Gastrocnemius medialis (tissue), 4 donors: ENCODE results near the gene TRIM63. TPM values are rescaled to one million over a fixed set of nuclear protein-coding genes. Genes with fewer than 3 reads are reported as not detected.

Experiments used
- ATAC-seq, 2 donors: fragments of 150-250 bp; one replicate each; pipeline ENCODE4 v1.9.1; 2016
- DNase-seq, 2 donors: peaks; one replicate each; pipeline ENCODE4 v3.0.0-alpha.2; 2019
- H3K27ac ChIP-seq, 4 donors: fragments of 200-600 bp; sonication (generic); 1 replicate in 1 of 4; 2 replicates in 3 of 4; pipeline ENCODE4 v1.5.1; 2016 to 2018; ENCODE audit warnings: mild to moderate bottlenecking in 2 of 4, moderate library complexity in 1 of 4
- H3K27me3 ChIP-seq, 3 donors: fragments of 200-600 bp; sonication (generic) in 2 of 3; 1 replicate in 1 of 3; 2 replicates in 2 of 3; pipeline versions ENCODE4 v1.5.1 to v1.6.0; 2016 to 2019; ENCODE audit warnings: mild to moderate bottlenecking in 1 of 3, moderate library complexity in 1 of 3
- H3K36me3 ChIP-seq, 2 donors: fragments of 200-600 bp; sonication (generic) in 1 of 2; one replicate each; pipeline ENCODE4 v1.5.1; 2017 to 2018
- H3K4me1 ChIP-seq, 2 donors: fragments of 200-600 bp; sonication (generic) in 1 of 2; one replicate each; pipeline ENCODE4 v1.5.1; 2016 to 2017; ENCODE audit warnings: mild to moderate bottlenecking in 2 of 2
- H3K4me3 ChIP-seq, 4 donors: fragments of 200-600 bp; sonication (generic) in 3 of 4; 1 replicate in 1 of 4; 2 replicates in 3 of 4; pipeline ENCODE4 v1.5.1; 2016 to 2019; ENCODE audit warnings: mild to moderate bottlenecking in 2 of 4
- H3K9me3 ChIP-seq, 3 donors: fragments of 200-600 bp; sonication (generic) in 2 of 3; 1 replicate in 1 of 3; 2 replicates in 2 of 3; pipeline ENCODE4 v1.5.1; 2016 to 2019
- POLR2A ChIP-seq, 2 donors: fragments of 450-650 bp; IDR thresholded peaks; one replicate each; pipeline ENCODE4 v1.6.1; 2017; ENCODE audit warnings: antibody characterized with exemption in 2 of 2, mild to moderate bottlenecking in 2 of 2, moderate library complexity in 2 of 2
- in situ Hi-C, 4 donors: fragments of 200-750 bp; cut with MboI; loops; one replicate each; pipeline versions ENCODE4 v1.15.0 to v1.8.0; 2017; ENCODE audit warnings: low sequenced_read_pairs in 4 of 4
- intact Hi-C: fragments of 100-400 bp; cut with DNase I; formaldehyde crosslinking; loops from one replicate; pipeline ENCODE4 v1.15.1; 2023; ENCODE audit warnings: low total_unique reads
- total RNA-seq, 4 donors: library from RNA; depleted of rRNA; stranded (reverse); fragments of >200 nt; gene quantifications; one replicate each; pipeline versions ENCODE4 v1.1.0 to v1.2.3, GENCODE V29; 2016
- TF ChIP-seq, protein P1 (sequence below), 5 experiments: fragments of 450-650 bp in 3 of 5; fragments of 200-600 bp in 2 of 5; sonication (generic) in 2 of 5; IDR thresholded peaks in 4 of 5; conservative IDR thresholded peaks in 1 of 5; 1 replicate in 4 of 5; 2 replicates in 1 of 5; pipeline ENCODE4 v1.5.1; 2016 to 2019; ENCODE audit warnings: antibody characterized with exemption in 5 of 5, mild to moderate bottlenecking in 3 of 5, moderate library complexity in 3 of 5

TRIM63 gene
- total RNA-seq, 4 donors from 2014 or later: 1,040 to 4,298 (median 2,203) TPM

DNA sequence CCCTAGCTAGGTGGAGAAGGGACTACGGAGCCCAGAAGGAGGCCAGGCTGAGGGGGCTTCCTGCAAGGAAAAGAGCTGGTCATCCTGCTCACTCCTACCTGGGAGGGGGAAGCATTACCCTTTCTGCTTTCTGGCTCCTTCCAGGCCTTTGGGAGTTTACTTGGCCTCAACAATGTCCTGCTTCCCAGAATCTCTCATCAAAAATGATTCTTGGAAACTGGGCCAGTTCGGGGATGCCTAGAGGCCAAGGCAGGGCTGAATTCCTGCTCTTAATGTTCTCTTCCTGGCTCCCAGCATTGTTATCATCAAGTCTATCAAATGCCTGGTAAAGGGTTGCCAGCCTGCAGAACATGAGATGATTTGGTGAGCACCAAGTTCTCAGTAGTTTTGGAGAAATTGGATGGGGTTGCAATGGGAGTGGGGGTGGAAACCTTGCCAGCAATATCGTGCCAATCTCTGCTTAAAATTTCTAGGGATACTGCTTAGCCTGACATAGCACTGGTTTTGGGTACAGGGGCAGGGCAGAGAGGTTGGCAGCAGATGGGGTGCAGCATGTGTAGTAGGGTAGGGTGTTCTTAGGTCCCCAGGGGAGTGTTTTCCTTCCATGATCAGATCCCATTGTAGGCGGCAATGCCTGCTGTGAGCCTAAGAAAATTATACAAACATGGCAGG, 61.9 kb downstream of the TRIM63 start:
- Histone ChIP-seq H3K9me3 (no peaks in the 10 kb centered on the region), H3K4me1 (no peaks in the 10 kb centered on the region), H3K4me3 (no peak overlapping the region), H3K36me3 (no peaks in the 10 kb centered on the region), H3K27me3 (no peaks in the 10 kb centered on the region), H3K27ac (no peak overlapping the region)
- no peak for DNase-seq
- intact Hi-C loops: no loop called here
- in situ Hi-C loops: no loop called here
- no peak for TF ChIP-seq POLR2A (IDR thresholded peaks at IDR 0.05)
- no peak for ATAC-seq

DNA sequence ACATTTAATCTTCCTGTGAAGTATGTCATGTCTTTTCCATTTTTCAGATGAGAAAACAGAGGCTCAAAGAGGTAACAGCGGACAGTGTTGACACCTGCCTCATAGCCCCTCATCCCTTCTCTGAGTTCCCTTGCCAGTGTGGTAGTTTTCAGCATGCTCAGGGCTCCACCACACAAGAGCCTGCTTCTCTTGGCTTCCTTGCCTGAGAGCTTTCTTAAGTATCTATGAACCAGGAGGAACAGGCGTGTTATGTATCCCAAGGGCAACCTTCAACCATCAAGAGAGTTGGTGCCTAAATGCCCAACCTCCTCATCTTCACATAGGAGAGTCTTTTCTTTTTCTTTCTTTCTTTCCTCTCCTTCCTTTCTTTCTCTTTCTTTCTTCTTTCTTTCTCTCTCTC, 63.7 kb downstream of the TRIM63 start:
- Histone ChIP-seq H3K4me1 (peaks cover 0 to under 1% of the 10 kb centered on the region in 2 donors), H3K4me3 (no peak overlapping the region), H3K27ac (no peak overlapping the region), H3K36me3 (no peaks in the 10 kb centered on the region), H3K27me3 (no peaks in the 10 kb centered on the region), H3K9me3 (no peaks in the 10 kb centered on the region)
- DNase-seq (no peak), ATAC-seq (no peak)
- intact Hi-C loops (no loop called here), in situ Hi-C loops (loop anchor here in 1 of 4 donors (5.0 kb wide), 1 partner anchor 106 kb away; no protein-coding TSS in a partner anchor)
- TF ChIP-seq, protein P1, sequence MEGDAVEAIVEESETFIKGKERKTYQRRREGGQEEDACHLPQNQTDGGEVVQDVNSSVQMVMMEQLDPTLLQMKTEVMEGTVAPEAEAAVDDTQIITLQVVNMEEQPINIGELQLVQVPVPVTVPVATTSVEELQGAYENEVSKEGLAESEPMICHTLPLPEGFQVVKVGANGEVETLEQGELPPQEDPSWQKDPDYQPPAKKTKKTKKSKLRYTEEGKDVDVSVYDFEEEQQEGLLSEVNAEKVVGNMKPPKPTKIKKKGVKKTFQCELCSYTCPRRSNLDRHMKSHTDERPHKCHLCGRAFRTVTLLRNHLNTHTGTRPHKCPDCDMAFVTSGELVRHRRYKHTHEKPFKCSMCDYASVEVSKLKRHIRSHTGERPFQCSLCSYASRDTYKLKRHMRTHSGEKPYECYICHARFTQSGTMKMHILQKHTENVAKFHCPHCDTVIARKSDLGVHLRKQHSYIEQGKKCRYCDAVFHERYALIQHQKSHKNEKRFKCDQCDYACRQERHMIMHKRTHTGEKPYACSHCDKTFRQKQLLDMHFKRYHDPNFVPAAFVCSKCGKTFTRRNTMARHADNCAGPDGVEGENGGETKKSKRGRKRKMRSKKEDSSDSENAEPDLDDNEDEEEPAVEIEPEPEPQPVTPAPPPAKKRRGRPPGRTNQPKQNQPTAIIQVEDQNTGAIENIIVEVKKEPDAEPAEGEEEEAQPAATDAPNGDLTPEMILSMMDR (IDR thresholded peaks at IDR 0.05 in 4 of 5, conservative IDR thresholded peaks at IDR 0.05 in 1 of 5): no peak
- no peak for TF ChIP-seq POLR2A (IDR thresholded peaks at IDR 0.05)

GRCh38 chr1:26003262-26003661, 64.2 kb downstream of the TRIM63 start:
- in situ Hi-C loops: loop anchor here in 1 of 4 donors (5.0 kb wide), 1 partner anchor 106 kb away; no protein-coding TSS in a partner anchor

More at GRCh38 chr1:26003262-26003661, 64.2 kb downstream of the TRIM63 start:
- intact Hi-C loops: no loop called here
- Histone ChIP-seq H3K27ac (no peak overlapping the region), H3K4me3 (no peak overlapping the region), H3K36me3 (no peaks in the 10 kb centered on the region), H3K27me3 (no peaks in the 10 kb centered on the region), H3K9me3 (no peaks in the 10 kb centered on the region), H3K4me1 (peaks cover 0 to 5% of the 10 kb centered on the region in 2 donors)
- ATAC-seq: no peak
- TF ChIP-seq POLR2A (IDR thresholded peaks at IDR 0.05): no peak
- TF ChIP-seq, protein P1 (IDR thresholded peaks at IDR 0.05 in 4 of 5, conservative IDR thresholded peaks at IDR 0.05 in 1 of 5): no peak
- DNase-seq: no peak

Other genes starting within 250 kb of the TRIM63 start
- 100 to 1,000 TPM; 123 to 186 (median 170) TPM for gene MTFR1L, start 247.7 kb downstream of the TRIM63 start, total RNA-seq
- gene AUNIP, start 208.2 kb downstream of the TRIM63 start, total RNA-seq: not detected
- gene PAQR7, start 191.9 kb downstream of the TRIM63 start, total RNA-seq: 1 to 10 TPM; 1.4 to 3.7 (median 2.1) TPM
- 10 to 100 TPM in 2 of 4 donors, 1 to 10 TPM in 2; 4.7 to 20.7 (median 13.7) TPM for gene STMN1, start 161.2 kb downstream of the TRIM63 start, total RNA-seq
- 10 to 100 TPM in 3 of 4 donors, 1 to 10 TPM in 1; 9.0 to 35.5 (median 16.1) TPM for gene PAFAH2, start 69.6 kb downstream of the TRIM63 start, total RNA-seq
- under 1 TPM in 2 of 4 donors, not detected in 2; 0.33 to 0.95 TPM for gene EXTL1, start 45.9 kb downstream of the TRIM63 start, total RNA-seq
- 1 to 10 TPM; 1.2 to 5.2 (median 3.1) TPM for gene SLC30A2, start 21.5 kb downstream of the TRIM63 start, total RNA-seq
- 1 to 10 TPM; 4.4 to 8.7 (median 5.9) TPM for gene PDIK1L, start 44.2 kb upstream of the TRIM63 start, total RNA-seq
- 1 to 10 TPM; 3.1 to 5.2 (median 4.2) TPM for gene FAM110D, start 91.4 kb upstream of the TRIM63 start, total RNA-seq
- gene C1orf232, start 101.3 kb upstream of the TRIM63 start, total RNA-seq: not detected
- gene ZNF593, start 102.3 kb upstream of the TRIM63 start, total RNA-seq: 100 to 1,000 TPM in 2 of 4 donors, 10 to 100 TPM in 2; 39.6 to 135 (median 97.3) TPM
- gene ZNF593OS, start 104.2 kb upstream of the TRIM63 start, total RNA-seq: under 1 TPM in 2 of 4 donors, not detected in 2; 0.66 TPM
- 10 to 100 TPM; 23.7 to 50.6 (median 44.6) TPM for gene CNKSR1, start 109.9 kb upstream of the TRIM63 start, total RNA-seq
- not detected for gene CATSPER4, start 123.0 kb upstream of the TRIM63 start, total RNA-seq
- gene CEP85, start 166.6 kb upstream of the TRIM63 start, total RNA-seq: 10 to 100 TPM; 28.5 to 61.6 (median 41.3) TPM
- 10 to 100 TPM; 10.3 to 16.9 (median 13.1) TPM for gene SH3BGRL3, start 212.5 kb upstream of the TRIM63 start, total RNA-seq
- 1 to 10 TPM; 2.7 to 3.8 (median 3.4) TPM for gene UBXN11, start 239.0 kb upstream of the TRIM63 start, total RNA-seq